ENCODE data around the gene CUL1.
"Not testable (repeated sequence)": the region's sequence is repeated elsewhere in the genome, so short reads cannot be mapped to it uniquely, and the experiment has no call there.

CUL1 gene

DNA sequence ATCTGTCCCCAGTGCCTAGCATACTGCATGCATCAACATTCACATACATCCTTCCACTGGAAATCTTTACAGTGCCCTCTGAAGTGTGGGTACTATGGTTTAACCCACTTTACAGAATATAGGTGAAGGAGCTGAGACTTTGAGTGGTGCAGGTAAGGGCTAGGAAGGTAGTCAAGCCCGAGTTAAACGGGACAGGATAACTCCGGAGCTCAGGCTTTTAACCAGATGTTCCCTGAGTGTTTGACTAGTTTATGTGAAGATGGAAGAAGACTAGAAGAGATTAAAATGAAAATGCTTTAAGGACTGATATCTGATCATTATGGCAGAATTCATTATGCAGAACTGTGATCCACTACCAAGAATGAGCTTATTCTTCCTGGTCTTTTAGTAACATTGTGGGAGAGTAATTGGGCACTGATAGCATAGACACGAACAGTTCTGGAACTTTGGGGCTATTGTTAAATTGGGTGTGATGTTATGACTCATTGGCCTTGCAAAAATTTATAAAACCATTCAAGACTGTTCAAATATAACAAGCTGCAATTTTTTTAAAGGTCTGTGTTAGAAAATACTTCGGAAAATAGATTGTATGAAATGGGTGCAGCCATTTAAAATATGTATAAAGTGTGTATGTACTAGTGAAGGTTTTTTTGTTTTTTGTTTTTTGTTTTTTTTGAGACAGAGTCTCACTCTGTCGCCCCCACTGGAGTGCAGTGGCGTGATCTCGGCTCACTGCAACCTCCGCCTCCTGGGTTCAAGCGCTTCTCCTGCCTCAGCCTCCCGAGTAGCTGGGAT, 4.4 kb downstream of the CUL1 start:
- Histone ChIP-seq H3K27me3 (ENCODE audit: insufficient read depth, low read depth) (no peaks in the 10 kb centered on the region), H2AFZ (ENCODE audit: low read depth) (no peak overlapping the region), H3K9ac (no peak overlapping the region), H3K79me2 (ENCODE audit: insufficient read depth, low read depth) (peaks cover 94% of the 10 kb centered on the region), H3K4me2 (peak overlapping the region; percentile 76; the same call in 1 of the 2 replicates), H3K4me3 (IDR thresholded peaks at IDR 0.05; ENCODE audit: insufficient read depth, low read depth, low read length) (no peak overlapping the region), H3K4me1 (ENCODE audit: low read depth, poor library complexity, severe bottlenecking) (peaks cover 71% of the 10 kb centered on the region), H3K36me3 (ENCODE audit: insufficient read depth) (no peaks in the 10 kb centered on the region), H4K20me1 (ENCODE audit: insufficient read depth) (peaks cover 68% of the 10 kb centered on the region), H3K27ac (no peak overlapping the region)
- TF ChIP-seq, protein P1, sequence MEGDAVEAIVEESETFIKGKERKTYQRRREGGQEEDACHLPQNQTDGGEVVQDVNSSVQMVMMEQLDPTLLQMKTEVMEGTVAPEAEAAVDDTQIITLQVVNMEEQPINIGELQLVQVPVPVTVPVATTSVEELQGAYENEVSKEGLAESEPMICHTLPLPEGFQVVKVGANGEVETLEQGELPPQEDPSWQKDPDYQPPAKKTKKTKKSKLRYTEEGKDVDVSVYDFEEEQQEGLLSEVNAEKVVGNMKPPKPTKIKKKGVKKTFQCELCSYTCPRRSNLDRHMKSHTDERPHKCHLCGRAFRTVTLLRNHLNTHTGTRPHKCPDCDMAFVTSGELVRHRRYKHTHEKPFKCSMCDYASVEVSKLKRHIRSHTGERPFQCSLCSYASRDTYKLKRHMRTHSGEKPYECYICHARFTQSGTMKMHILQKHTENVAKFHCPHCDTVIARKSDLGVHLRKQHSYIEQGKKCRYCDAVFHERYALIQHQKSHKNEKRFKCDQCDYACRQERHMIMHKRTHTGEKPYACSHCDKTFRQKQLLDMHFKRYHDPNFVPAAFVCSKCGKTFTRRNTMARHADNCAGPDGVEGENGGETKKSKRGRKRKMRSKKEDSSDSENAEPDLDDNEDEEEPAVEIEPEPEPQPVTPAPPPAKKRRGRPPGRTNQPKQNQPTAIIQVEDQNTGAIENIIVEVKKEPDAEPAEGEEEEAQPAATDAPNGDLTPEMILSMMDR (conservative IDR thresholded peaks at IDR 0.05; ENCODE audit: low read depth, low read length): no peak

DNA sequence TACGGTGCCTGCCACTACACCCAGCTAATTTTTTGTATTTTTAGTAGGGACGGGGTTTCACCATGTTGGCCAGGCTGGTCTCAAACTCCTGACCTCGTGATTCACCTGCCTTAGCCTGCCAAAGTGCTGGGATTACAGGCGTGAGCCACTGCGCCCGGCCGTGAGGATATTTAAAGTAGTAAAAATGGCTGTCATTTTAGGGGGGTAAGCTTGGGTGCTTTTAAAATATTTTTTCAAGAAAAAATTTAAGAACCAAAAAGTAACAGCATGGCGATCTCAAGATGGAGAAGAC, 4.9 kb downstream of the CUL1 start:
- H3K4me3 ChIP-seq (IDR thresholded peaks at IDR 0.05; ENCODE audit: insufficient read depth, low read depth, low read length); H3K27me3 ChIP-seq (ENCODE audit: insufficient read depth, low read depth); H3K36me3 ChIP-seq (ENCODE audit: insufficient read depth); H2AFZ ChIP-seq (ENCODE audit: low read depth); H3K9ac ChIP-seq; H3K27ac ChIP-seq: not testable (repeated sequence)
- peaks cover 74% of the 10 kb centered on the region for H4K20me1 ChIP-seq (ENCODE audit: insufficient read depth)
- peaks cover 98% of the 10 kb centered on the region for H3K79me2 ChIP-seq (ENCODE audit: insufficient read depth, low read depth)
- peaks cover 76% of the 10 kb centered on the region for H3K4me1 ChIP-seq (ENCODE audit: low read depth, poor library complexity, severe bottlenecking)
- peak overlapping the region; percentile 76; the same call in 1 of the 2 replicates for H3K4me2 ChIP-seq

DNA sequence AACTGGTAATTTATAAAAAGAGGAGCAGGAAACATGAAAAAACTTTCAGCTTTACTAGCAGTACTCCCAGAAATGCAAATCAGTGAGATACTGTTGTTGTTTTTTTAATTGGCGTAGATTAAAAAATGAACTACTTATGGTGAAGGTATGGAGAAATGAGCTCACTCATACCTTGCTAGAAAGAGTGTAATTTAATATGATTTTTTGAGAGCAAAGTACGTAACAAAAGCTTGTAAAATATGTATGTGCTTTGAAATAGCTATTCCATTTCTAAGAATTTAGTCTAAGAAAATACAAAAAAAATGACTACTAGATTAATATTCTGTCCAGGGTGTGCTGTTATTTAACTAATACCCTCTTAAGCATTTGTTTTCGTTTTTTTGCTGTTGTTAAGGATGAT, 5.5 kb downstream of the CUL1 start:
- Histone ChIP-seq H3K79me2 (ENCODE audit: insufficient read depth, low read depth) (peaks cover 100% of the 10 kb centered on the region), H4K20me1 (ENCODE audit: insufficient read depth) (peaks cover 80% of the 10 kb centered on the region), H3K36me3 (ENCODE audit: insufficient read depth) (no peaks in the 10 kb centered on the region), H3K4me1 (ENCODE audit: low read depth, poor library complexity, severe bottlenecking) (peaks cover 82% of the 10 kb centered on the region), H3K4me3 (IDR thresholded peaks at IDR 0.05; ENCODE audit: insufficient read depth, low read depth, low read length) (no peak overlapping the region), H3K4me2 (peak overlapping the region; percentile 76; the same call in 1 of the 2 replicates), H3K27me3 (ENCODE audit: insufficient read depth, low read depth) (no peaks in the 10 kb centered on the region), H3K9ac (no peak overlapping the region), H2AFZ (ENCODE audit: low read depth) (no peak overlapping the region), H3K27ac (no peak overlapping the region)
- TF ChIP-seq, protein P1 (conservative IDR thresholded peaks at IDR 0.05; ENCODE audit: low read depth, low read length): no peak

DNA sequence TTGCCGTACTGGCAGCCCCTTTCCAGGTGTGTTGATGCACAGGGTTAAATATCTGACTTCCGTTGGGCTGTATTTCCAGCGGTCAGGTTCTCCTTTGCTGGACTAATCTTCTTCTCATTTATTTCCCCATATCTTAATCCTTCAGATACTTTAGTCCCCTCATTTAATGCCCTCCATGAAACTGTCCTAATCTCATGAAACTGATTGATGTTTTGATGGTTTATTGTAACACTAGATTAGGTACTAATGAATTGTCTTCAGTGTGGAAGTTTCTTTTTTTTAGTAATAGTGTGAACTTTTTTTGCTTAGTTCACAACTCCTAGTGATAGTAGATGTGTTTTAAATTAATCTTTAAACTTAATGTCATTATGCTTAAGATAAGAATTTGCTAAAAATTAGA, 6.3 kb downstream of the CUL1 start:
- peaks cover 100% of the 10 kb centered on the region for H3K79me2 ChIP-seq (ENCODE audit: insufficient read depth, low read depth)
- peak overlapping the region; percentile 76; the same call in 1 of the 2 replicates for H3K4me2 ChIP-seq
- no peaks in the 10 kb centered on the region for H3K27me3 ChIP-seq (ENCODE audit: insufficient read depth, low read depth)
- H3K27ac ChIP-seq: 0 out of 2 replicates have a peak overlapping the region, but pooled peaks have one; percentile 2
- H3K9ac ChIP-seq: no peak overlapping the region
- no peaks in the 10 kb centered on the region for H3K36me3 ChIP-seq (ENCODE audit: insufficient read depth)
- no peak overlapping the region for H3K4me3 ChIP-seq (IDR thresholded peaks at IDR 0.05; ENCODE audit: insufficient read depth, low read depth, low read length)
- H4K20me1 ChIP-seq (ENCODE audit: insufficient read depth): peaks cover 87% of the 10 kb centered on the region
- TF ChIP-seq, protein P1 (conservative IDR thresholded peaks at IDR 0.05; ENCODE audit: low read depth, low read length): no peak
- H2AFZ ChIP-seq (ENCODE audit: low read depth): no peak overlapping the region
- peaks cover 90% of the 10 kb centered on the region for H3K4me1 ChIP-seq (ENCODE audit: low read depth, poor library complexity, severe bottlenecking)

DNA sequence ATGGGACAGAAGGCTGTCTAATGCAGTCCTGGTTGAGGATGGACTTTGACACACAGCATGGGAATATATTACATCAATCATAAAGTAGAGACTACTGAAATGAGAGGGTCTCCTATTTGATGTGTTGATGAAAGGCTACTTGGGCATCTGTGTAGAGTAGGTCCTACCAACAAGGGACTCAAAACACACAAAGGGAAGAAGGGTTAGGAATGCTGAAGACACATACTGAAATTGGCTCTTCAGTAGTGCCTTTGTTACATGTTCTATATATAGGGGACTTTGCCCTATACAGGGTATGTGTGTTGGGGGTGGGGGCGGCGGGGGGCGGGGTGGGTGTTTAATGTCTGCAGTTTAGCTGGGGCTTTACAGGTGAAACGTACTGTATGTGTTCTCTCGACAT, 7.7 kb downstream of the CUL1 start:
- peaks cover 100% of the 10 kb centered on the region for H3K79me2 ChIP-seq (ENCODE audit: insufficient read depth, low read depth)
- no peaks in the 10 kb centered on the region for H3K27me3 ChIP-seq (ENCODE audit: insufficient read depth, low read depth)
- no peak overlapping the region for H3K4me3 ChIP-seq (IDR thresholded peaks at IDR 0.05; ENCODE audit: insufficient read depth, low read depth, low read length)
- H3K9ac ChIP-seq: no peak overlapping the region
- H3K4me2 ChIP-seq: peak overlapping the region; percentile 44
- H2AFZ ChIP-seq (ENCODE audit: low read depth): no peak overlapping the region
- H3K36me3 ChIP-seq (ENCODE audit: insufficient read depth): no peaks in the 10 kb centered on the region
- TF ChIP-seq, protein P1 (conservative IDR thresholded peaks at IDR 0.05; ENCODE audit: low read depth, low read length): no peak
- peaks cover 86% of the 10 kb centered on the region for H4K20me1 ChIP-seq (ENCODE audit: insufficient read depth)
- H3K27ac ChIP-seq: peak overlapping the region; percentile 19; the same call in 1 of the 2 replicates
- H3K4me1 ChIP-seq (ENCODE audit: low read depth, poor library complexity, severe bottlenecking): peaks cover 99% of the 10 kb centered on the region

Measured in KMS-11 (cell line).